ENCODE measurements around the gene LTBP4.
A peak's percentile ranks its signal among the peaks of the same experiment; 100 is the strongest.
"Not testable (repeated sequence)": the region's sequence is repeated elsewhere in the genome, so short reads cannot be mapped to it uniquely, and the experiment has no call there.

LTBP4 gene

GRCh38 chr19:40611900-40612698, 10.9 kb downstream of the LTBP4 start:
- DNase-seq (ENCODE audit: low read depth in 1 of 2, low spot score in 1 of 2): no peak

GRCh38 chr19:40612831-40613689, 11.9 kb downstream of the LTBP4 start:
- peak; percentile 59 to 69 for DNase-seq (ENCODE audit: low read depth in 1 of 2, low spot score in 1 of 2)

- peak; percentile 66 to 85 for DNase-seq (ENCODE audit: low read depth in 1 of 2, low spot score in 1 of 2)
Observed at GRCh38 chr19:40613690-40614621, 12.8 kb downstream of the LTBP4 start.

DNA sequence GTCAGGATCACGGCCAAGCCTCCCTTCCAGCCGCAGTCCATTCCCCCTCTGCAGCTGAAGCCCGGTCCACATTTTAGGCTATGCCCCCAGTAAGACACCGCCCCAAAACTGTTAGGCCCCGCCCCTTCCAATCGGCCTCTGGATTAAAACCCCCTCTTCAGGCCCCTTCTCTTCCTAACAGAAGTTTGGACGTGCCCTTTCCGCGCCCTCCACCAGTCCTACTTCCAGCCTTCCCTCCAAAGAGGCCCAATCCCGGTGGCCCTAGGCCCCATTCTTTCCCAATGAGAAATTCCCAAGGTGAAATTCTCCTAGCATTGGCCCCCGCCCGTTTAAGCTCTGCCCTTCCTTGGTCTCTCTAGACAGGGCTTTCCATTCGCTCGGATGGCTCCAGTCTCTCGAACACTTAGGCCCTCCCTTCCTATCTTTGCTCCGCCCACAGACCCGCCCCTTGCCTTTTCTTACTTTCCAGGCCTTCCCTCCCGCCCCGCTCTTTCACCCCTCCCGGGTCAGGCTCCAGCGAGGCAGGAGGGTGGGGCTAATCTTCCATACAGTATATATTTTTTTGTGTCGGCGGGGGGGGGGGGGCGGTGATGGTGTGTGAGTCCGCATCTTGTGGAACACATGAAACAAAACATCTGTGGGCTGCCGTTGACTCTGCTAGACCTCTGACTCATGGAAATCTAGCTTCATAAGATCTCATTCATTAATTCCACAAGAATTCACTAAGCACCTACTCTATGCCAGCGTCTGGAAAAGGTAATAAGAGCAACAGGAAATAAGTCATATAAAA, 13.6 kb downstream of the LTBP4 start:
- peak; percentile 95 to 98 for DNase-seq (ENCODE audit: low read depth in 1 of 2, low spot score in 1 of 2)

GRCh38 chr19:40616178-40616577, 15.0 kb downstream of the LTBP4 start:
- DNase-seq (ENCODE audit: low read depth in 1 of 2, low spot score in 1 of 2): no peak

GRCh38 chr19:40616941-40617340, 15.8 kb downstream of the LTBP4 start:
- no peak for DNase-seq (ENCODE audit: low read depth in 1 of 2, low spot score in 1 of 2)

DNA sequence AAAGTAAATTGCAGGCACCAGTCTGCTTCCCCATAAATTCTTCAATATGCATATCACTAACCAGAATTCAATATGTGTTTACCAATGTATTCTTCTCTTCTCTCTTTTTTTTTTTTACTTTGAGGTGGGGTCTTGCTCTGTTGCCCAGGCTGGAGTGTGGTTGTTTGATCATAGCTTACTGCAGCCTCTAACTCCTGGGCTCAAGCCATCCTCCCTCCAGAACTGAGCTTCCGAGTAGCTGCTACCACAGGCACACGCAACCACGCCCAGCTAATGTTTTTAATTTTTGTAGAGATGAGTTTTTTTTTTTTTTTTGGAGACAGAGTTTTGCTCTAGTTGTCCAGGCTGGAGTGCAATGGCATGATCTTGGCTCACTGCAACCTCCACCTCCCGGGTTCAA, 16.8 kb downstream of the LTBP4 start:
- DNase-seq (ENCODE audit: low read depth in 1 of 2, low spot score in 1 of 2): no peak

DNA sequence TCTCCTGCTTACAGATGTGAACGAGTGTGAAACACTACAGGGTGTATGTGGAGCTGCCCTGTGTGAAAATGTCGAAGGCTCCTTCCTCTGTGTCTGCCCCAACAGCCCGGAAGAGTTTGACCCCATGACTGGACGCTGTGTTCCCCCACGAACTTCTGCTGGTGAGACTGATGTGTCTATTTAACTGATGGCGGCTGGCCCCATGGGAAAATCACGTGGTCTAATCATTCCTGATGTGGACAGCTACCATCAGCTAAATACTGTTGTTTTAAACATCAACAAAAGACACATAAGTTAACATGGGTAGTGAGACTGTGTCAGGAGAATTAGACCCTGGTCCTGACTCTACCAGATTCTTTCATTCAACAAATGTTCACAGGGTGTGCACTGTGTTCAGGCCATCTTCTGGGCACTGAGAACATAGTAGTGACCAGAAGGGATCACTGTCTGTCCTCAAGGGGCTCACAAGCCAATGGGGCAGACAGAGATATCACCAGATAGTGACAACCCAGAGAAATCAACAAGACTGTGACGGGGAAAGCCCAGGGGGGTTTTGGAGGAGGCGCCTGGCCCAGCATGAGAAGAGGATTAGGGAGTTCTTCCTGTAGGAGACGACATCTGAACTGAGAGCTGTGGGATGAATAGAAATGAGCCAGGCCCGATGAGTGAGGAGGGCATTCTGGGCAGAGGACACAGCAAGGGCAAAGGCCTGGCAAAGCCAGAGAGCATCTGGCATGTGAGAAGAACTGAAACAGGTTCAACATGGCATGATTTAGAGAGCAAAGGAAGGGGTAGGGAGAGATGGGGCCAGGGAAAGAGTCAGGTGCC, 18.4 kb downstream of the LTBP4 start:
- DNase-seq (ENCODE audit: low read depth in 1 of 2, low spot score in 1 of 2): no peak

DNA sequence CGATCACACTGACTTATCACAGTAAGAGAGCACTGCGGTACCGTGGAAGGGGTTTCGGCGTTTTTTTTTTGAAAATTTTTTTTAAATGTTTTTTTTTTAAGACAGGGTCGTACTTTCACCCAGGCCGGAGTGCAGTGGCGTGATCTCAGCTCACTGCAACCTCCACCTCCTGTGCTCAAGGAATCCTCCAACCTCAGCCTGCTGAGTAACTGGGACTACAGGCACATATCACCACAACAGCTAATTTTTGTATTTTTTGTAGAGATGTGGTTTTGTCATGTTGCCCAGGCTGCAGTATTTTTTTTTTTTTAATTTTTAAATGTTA, 19.0 kb downstream of the LTBP4 start:
- no peak for DNase-seq (ENCODE audit: low read depth in 1 of 2, low spot score in 1 of 2)

DNA sequence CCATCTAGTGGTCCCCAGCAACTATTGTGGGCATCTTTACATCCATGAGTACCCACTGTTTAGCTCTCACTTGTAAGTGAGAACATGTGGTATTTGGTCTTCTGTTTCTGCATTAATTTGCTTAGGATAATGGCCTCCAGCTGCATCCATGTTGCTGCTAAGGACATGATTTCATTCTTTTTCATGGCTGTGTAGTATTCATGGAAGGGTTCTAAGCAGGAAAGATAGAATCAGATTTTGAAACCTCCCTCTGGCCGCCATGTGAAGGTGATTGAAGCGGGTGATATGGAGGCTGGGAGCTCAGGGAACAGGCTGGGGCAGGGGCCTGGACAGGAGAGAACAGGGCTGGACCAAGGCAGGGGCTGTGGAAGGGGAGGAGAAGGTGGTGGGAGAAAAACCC, 20.1 kb downstream of the LTBP4 start:
- no peak for DNase-seq (ENCODE audit: low read depth in 1 of 2, low spot score in 1 of 2)

DNA sequence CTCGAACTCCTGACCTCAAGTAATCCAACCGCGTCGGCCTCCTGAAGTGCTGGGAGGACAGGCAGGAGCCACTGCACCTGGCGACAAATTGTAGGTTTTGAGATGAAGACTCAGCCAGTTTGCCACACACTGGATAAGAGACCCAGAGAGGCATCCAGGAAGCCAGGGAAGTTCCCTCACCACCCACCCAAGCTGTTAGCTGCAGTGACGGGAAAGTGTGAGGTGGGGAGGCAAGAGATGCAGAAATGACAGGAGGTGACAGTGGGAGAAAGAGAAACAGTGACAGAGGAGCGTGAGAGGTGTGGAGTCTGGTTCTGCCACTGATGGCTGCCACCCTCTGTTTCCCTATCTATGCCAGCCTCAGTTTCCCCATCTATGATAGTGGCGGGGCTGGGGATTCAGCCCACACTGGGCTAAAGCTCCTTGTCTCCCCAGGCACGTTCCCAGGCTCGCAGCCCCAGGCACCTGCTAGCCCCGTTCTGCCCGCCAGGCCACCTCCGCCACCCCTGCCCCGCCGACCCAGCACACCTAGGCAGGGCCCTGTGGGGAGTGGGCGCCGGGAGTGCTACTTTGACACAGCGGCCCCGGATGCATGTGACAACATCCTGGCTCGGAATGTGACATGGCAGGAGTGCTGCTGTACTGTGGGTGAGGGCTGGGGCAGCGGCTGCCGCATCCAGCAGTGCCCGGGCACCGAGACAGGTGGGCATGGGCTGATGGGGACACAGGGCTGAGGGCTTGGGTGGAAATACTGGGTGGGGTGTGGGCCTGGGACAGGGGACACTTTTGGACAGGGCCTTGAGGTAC, 21.0 kb downstream of the LTBP4 start:
- DNase-seq (ENCODE audit: low read depth in 1 of 2, low spot score in 1 of 2): no peak

- no peak for DNase-seq (ENCODE audit: low read depth in 1 of 2, low spot score in 1 of 2)
Observed at GRCh38 chr19:40622773-40623075, 21.6 kb downstream of the LTBP4 start.

- no peak for DNase-seq (ENCODE audit: low read depth in 1 of 2, low spot score in 1 of 2)
Observed at GRCh38 chr19:40623403-40624251, 22.5 kb downstream of the LTBP4 start.

DNA sequence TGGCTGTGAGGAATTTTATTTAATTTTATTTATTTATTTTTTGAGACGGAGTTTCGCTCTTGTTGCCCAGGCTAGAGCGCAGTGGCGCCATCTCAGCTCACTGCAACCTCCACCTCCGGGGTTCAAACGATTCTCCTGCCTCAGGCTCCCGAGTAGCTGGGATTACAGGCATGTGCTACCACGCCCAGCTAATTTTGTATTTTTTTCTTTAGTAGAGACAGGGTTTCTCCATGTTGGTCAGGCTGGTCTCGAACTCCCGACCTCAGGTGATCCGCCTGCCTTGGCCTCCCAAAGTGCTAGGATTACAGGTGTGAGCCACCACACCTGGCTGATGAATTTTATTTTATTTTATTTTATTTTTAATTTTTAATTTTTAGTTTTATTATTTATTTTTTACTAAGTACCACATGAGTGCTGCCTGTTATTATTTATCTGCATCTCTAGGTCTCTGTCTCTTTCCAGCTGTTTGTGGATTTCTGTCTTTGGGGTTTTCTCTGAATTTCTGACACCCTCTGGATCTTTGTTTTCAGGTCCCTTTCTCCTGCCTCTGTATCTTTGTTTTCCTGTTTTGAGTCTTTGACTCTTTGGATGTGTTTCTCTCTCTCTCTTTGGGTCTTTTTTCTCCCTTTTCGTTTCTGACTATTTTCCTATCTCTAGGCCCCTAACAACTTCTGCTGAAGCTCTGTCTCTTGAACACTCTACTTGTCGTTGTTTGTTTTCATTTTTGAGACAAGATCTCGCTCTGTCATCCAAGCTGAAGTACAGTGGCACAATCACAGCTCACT, 23.4 kb downstream of the LTBP4 start:
- not testable (repeated sequence) for DNase-seq (ENCODE audit: low read depth in 1 of 2, low spot score in 1 of 2)

DNA sequence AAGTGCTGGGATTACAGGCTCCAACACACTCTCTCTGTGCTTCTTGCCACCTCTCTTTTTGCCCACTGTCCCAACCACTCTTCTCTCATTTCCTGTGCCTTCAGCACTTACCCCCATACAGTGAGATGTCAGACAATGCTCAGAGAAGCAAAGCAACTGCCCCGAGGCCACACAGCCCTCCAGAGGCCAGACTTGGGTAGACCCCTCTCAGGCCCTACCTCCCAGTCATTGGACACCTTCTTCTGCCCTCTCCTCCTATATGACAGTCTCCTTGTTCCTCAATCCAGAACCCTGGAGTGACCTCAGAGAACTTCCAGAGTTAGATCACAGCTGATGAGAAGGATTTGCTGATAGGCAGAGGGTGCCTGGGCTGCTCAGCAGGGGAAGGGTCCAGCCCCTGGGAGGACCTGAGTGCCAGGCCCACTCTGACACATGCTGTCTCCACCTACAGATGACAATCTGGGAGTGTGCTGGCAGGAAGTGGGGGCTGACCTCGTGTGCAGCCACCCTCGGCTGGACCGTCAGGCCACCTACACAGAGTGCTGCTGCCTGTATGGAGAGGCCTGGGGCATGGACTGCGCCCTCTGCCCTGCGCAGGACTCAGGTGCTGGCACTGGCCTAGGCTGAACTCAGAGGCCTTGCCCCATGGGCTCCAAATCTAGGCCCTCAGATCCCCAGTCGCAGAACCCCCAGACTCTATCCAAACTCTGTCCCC, 24.4 kb downstream of the LTBP4 start:
- DNase-seq (ENCODE audit: low read depth in 1 of 2, low spot score in 1 of 2): no peak

GRCh38 chr19:40626918-40627317, 25.7 kb downstream of the LTBP4 start:
- no peak for DNase-seq (ENCODE audit: low read depth in 1 of 2, low spot score in 1 of 2)
